ENCODE data around the gene ATP10A.

The ATP10A gene

DNA sequence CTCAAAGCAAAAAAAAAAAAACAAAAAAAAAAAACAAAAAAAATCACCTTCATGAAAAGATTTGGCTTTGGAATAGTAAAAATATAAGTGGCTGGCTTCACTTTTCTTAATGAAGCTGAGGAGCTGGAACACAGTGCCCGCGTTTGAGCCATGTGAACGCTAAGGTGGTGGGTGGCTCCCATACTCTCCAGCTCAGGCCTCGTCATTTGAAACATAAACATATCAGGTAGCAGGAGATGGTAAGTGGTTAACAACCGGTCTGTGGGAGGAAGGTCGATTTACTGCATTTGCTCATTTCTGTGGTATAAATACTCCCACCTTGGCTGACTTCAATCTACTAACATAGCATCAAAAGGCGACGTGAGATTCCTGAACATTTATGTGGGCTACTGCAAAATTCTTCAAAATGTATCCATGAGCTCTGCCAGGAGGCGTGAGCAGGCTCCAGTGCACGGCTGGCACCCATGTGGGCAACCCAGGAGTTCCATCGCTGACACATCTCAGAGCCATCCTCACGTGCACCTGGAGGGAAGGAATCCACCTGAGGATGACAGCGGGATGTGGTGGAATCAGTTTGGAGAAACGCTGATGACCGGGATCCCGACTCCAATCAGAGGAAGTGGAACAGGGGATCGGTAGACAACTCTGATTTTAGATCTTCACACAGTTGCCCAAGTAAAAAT, 157.6 kb downstream of the ATP10A start:
- no peak for DNase-seq (ENCODE audit: low read depth, low spot score)

DNA sequence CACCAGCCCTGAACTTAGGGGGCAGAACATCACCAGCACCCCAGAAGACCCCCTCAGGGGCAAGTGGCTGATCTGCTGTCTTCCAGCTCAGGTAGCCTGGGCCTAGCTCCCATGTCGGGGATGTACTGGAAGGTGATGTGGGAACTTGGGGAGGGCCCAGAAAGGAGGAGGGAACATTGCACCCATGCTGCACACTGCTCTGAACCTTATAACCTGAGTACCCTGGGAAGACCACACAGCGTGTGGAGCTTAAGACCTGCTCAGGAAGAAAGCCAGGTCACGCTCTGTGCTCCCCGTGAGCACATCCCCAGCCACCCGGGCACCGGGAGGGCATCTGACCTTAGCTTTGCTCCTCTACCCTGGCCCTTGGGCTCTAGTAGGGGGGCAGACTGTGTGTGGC, 159.4 kb downstream of the ATP10A start:
- DNase-seq (ENCODE audit: low read depth, low spot score): no peak

DNA sequence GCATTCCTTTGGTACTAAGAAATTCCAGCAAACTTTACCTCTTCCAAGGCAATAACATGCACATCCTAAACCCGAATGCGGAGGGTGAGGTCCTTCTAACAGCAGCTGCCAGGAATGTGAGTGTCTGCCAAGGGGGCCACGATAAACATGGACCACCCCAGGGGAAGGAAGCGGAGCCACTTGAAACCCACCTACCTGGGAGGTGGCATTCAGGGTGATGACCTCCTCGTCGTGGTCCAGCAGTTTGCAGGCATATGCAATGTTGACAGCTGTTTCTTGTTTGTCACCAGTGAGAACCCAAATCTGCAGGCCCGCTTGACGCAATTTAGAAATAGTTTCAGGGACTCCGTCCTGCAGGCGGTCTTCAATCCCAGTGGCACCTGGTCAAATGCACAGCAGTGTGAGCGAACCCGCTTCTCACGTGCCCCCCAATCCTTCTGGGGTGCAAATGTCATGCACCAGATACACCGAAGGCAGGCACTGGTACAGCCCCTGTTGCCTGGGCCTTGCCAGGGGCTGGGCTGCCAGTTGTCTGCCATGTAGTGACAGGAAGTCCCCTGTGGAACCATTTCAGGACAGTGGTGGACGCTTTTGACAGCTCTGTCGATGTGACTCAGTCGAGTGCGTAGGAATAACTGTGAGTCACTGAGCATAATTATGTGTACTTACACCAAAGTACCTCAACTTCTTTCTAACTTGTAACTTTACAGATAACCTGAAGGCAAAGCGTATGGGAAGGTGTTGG, 161.2 kb downstream of the ATP10A start:
- no peak for DNase-seq (ENCODE audit: low read depth, low spot score)

DNA sequence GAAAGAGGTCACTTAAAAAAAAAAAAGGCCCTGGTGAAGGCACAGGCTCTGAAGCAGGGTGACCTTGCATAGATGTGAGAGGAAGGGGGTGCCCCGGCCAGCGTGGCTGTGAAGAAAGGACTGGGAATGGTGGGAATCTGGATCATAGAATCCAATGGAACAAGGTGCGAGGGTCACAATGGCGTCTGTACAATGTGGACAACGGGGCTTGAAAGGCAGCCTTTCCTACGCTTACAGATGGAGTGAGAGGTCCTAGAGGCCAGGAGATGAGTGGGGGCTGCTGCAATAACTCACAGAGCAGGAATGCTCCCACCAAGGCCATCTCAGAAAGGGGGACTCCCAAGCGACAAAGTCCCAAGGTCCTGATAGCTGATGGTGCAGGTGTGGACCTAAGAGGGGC, 162.2 kb downstream of the ATP10A start:
- no peak for DNase-seq (ENCODE audit: low read depth, low spot score)

DNA sequence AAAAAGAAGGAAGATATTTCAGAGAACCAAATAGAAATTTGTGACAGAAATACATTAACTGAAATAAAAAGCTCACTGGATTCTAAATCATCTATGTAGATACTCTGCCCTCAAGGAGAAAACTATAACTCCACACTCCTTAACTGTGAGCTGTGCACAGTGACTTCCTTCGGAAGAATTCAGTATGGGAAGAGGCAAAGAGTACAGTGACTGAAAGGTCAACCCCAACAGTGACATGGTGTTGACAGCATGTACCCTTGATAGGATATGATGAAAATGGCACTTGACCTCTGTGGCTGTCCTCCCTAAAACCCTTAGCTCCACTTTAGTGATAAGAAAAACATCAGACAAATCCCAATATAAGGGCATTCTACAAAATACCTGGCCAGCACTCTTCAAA, 165.5 kb downstream of the ATP10A start:
- DNase-seq (ENCODE audit: low read depth, low spot score): no peak

DNA sequence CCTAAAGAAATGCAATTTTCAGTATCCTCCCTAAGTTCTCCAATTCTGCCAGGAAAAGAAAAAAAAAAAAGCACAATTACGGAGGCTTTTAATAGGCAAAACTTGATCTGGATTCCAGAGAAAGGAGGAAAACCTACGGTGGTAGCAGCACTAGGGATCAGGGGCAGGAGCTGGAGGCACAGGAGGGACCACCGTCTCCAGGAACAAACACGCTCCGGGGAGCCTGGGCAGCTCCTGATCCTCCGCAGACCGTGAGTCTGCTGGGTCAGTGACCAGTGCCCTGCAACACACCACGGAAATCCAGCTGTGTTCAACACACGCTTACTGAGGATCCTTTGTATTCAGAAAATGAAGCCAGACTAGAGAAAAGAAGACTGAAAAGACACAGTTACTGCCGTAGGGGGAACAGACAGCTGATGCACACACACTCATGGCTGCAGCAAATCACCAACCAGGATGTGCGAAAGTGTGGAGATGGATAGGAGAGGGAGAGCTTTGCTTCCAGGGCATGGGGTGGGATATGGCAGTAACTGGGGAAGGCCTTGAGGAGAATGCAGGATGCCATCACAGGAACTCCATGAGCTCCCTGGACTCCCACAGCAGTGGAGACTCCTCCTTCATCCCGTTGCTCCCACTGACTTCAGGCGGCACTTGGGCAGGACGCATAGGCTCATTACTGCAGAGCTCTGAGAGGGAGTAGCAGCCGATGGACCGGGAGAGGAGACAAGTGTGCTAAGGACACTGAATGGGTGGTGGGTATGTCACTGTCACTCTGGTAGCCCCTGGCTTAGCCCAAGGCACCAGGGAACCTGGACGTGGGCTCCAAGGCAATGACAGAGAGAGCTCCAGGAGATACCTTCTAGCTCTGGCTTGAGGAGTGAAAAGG, 167.0 kb downstream of the ATP10A start:
- DNase-seq (ENCODE audit: low read depth, low spot score): no peak

DNA sequence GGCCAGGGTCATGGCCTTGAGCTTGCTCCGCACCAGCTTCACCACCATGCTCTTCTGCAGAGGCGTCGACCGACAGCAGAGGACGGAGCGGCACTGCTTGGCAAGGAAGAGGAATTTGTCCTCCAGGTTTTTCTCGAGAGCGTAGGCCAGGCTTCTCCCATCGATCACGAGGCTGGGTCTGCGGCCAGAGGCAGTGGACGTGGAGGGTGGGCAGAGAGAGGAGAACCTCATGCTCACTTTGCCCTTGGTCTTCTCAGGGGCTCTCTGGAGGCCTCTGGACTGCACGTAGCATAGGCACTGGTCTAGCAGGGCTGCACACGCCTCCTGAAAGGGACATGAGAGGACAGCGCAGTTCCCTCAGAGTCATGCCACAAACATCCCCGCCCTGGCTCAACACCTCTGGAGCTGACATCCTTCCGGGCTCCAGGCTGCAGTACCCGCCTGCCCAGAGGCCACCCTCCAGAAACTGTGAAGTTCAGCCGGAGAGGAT, 168.3 kb downstream of the ATP10A start:
- DNase-seq (ENCODE audit: low read depth, low spot score): no peak

DNA sequence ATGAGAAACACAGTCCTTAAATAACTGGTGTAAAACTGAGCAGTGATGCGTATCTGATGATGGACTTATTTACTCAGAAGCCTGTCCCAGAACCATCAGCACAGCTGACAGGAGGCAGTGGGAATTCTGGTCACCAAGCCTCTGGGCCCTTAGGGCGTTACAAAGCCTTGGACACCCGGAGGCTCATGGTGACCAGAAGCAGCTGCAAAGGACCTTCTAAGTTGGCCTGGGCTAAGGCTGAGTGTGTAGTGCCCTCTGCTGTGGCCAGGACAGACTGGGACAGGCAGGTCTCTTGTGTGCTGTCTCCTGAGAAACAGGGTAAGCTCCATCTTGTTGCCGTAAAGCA, 168.9 kb downstream of the ATP10A start:
- no peak for DNase-seq (ENCODE audit: low read depth, low spot score)

DNA sequence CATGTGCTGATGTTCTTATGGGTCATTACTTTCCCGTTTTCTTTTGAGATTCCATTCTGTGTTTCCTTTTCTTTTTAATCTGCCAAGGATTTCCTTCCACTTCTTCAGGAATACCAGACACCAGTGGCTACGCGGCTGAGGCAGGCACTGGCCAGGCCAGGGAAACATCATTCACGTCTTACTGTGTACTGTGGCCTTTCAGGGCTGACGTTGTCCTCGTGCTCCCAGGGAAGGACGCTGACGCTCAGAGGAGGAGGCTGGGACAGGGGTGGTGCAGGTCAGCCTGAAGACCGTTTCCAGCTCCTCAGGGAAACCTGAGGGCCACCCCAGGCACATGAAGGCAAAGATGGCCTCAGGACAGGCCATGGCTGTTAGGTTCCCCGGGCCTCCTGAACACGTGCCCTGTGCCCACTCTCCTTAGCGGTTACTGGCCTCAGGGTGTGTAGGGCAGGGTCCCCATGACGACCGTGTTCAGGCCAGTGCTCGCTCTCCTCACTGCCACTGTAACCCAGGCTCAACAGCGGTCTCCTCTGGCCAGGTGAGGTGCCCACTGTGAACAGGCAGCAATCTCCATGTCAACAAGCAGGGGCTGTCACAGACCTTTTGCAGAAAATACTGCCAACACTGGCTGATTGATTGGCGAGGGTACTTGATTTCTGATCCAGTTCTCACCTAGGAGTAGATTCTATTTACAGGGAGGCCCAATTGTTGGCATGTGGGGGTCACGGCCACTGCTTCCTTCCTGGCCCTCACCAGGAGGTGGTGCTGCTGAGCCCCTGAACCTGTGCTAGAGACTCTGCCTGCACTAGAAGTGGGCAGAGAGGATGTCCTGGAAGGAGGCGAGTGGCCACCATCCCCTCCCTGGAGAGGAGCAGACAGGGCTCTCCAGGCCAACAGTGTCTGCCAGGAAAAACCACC, 169.5 kb downstream of the ATP10A start:
- DNase-seq (ENCODE audit: low read depth, low spot score): no peak

DNA sequence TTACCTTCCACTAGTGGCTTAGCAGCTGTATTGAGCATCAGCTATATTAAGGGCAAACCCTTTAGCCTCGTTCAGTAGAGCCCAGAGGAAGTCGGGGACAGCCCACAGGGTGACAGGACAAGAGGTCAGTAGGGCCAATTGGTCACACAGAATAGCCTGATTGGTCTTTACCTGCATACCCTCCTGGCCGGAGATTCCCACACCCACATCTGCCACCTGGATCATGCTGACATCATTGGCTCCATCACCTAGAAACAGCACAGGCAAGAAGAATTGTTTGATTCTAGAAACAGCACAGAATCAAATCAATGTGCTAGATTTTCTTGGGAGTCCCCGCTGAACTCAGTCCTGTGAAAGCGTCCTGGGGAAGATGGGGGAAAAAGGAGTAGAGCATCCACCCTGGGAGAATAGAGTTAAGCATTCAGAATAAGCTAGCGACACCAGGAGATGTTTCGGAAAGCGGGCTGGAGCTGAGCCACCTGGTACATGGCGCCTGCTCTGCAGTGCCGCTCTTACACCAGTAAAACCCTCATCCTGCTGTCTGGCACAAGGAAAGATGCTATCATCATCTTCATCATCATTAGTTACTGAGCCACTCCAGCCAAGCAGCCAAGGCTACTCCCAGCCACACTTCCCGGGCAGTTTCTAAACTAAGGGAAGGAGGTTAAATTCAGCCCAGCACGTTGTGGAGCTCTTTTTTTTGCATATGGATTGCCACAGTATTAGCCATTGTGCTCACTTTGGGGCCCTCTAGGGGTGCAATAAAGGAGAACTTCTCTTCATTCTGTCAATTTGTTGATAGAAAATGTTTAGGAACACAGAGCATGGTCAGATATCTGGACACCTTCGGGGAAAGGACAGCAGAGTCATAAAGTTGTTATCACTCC, 171.3 kb downstream of the ATP10A start:
- no peak for DNase-seq (ENCODE audit: low read depth, low spot score)

DNA sequence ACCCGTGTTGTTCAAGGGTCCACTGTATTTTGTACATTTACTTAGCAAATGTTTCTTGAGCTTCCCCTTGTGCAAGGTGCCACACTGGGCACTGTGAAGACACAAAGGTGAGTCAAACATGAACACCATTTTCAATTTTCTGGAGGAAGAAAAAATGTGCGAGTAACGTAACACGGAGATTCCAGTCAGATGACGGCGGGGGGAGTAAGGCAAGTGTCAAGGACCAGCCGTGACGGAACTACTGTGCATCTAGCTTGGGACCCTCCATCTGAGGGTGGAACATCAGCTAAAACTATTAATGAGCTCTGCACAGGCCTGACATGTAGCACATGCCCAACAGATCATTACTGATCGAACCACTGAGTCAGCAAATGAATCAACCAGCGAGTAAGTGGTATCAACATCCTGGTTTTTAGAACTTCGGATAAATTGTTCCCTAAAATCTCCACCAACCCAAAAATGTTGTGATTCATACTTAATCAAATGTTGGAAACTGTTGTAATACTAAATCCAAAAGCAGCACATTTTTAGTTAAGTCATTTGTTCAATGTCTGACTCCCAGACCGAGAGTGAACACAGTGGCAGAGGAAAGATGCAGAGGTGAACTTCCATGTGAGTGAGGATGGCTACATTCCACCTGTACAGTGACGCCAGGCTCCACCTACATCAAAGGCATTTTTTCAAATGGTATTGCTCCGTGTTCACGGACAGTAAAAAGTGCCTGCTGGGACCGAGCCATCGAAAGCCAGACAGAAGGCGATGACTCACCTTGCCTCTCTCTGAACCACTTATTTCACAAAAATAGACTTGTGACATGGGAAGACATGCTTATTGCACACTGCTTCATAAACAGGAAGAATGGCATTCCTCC, 172.2 kb downstream of the ATP10A start:
- DNase-seq (ENCODE audit: low read depth, low spot score): no peak

DNA sequence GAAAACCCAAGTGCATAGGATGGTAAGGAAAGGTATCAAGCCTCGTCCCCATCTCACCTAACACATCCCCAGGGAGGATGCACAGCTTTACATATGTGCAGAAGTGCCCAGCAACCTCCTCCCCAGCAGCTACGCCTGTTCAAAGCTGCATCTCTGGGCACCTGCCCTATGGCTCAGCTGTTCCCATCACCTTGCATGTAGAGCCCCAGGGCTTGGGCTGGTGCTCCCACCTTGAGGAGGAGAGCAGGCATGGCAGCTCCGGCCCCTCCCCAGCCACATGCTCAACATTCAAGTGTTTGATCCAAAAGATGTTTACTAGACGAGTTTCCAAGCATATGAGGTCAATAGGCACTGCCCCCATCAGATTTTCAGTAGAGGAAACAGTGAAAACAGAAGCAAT, 173.5 kb downstream of the ATP10A start:
- DNase-seq (ENCODE audit: low read depth, low spot score): no peak

DNA sequence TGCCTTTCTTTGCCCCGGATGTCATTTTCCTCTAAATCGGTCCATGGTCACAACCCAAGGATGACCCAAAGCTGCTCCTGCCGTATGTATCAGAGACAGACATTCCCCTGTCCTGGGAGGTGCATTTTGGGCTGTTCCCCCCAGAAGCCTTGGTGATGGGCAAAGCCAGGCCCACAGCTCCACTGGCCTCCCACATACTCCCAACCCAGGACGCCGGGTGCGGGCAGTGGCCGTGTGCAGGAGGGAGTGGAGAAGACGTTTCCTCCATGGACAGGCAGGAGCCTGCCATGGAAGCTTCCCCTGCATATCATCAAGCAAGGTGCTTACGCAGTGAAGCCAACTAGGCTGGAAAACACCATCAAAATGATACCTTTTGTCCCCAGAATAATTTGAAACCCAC, 175.0 kb downstream of the ATP10A start:
- no peak for DNase-seq (ENCODE audit: low read depth, low spot score)

DNA sequence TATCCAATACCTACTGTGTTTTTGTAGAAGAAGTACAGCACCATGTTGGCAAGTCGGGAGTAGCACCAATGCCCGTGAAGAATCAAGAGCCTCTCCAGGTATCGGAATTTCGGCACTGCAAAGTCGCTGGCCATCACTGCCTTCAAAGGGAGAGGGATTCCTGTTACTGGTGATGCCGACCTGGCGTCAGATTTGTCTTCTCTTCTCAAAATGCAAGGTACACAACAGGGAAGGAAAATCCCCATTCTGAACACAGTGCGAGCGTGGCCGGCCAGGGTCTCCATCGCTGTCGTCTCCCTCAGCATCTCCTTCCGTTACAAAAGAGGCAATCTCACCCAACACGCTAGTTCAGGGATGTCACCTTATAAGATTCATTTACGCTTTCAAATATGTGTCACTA, 175.4 kb downstream of the ATP10A start:
- no peak for DNase-seq (ENCODE audit: low read depth, low spot score)

DNA sequence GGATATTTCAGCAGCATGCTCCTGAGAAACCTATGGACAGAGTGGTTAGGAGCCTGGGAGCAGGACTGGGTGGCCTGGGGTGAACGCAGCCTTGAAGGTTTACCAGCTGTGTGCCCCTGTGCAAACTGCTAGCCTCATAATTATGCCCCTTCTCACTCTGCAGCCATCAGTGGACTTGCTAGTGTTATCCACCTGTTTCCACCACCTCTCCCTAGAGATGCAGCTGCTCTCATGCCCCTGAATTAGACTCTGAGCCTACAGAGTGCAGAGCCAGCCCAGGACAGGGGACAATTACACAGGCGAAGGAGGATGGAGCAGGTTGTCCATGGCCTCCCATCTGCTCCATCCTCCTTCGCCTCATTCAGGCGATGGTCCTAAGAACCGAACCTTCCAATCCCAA, 175.9 kb downstream of the ATP10A start:
- no peak for DNase-seq (ENCODE audit: low read depth, low spot score)

DNA sequence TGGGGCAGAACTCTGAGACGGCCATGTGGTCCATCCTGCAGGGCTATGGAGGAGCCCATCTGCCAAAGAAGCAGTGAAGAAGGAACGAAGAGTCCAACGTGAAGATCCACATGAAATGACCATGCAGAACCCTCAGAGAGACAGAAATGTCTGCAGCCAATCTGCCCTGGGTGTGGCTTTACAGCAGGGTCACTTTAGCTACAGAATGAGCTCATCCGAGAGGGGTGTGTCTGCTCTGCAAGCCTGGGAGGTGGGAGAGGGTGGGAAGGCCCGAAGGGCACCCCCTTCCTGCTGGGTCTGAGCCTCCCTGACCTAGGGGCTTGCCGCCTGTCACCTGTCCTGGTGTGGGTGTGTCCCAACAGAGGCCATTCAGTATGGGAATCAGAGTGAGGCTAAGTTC, 176.3 kb downstream of the ATP10A start:
- no peak for DNase-seq (ENCODE audit: low read depth, low spot score)

DNA sequence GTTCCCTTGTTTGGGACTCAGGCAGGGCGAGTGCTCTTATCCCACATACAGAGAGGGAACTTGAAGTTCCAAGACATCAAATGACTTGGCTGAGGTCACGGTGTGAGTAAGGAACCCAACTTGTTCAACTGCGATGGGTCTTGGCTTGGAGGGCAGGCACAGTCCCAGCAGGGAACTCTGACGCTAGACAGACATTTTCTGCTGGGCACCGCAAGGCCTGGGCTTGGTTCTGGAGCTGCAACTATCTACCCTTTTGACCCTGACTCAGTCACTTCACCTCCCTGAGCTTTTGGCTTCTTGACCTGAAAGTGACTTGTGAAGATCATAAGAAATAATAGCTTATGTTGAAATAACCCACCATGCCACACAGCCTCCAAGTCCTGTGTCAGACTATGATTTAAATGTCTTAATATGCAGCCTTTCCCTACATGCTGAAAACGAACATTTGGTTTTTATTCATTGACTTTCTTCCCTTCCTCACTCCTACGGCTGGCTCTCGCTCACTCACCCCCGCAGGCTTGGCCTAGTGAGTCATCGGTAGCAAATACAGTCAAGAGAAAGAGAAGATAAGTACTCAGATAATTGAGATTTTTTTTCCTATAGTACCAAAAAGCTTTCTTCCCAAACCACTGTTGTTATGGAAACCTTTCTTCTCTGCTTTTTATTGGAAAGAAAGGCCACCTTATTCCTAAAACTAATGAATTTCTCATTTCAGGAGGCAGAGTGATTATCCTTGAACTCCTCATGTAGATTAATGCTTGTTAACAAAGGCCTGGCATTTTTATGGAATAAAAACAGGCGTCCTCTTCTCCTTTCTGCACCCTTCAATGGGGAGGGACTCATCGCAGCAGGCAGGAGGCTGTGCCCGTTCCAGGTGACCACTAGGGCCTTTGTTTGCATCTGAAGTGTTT, 178.4 kb downstream of the ATP10A start:
- no peak for DNase-seq (ENCODE audit: low read depth, low spot score)

DNA sequence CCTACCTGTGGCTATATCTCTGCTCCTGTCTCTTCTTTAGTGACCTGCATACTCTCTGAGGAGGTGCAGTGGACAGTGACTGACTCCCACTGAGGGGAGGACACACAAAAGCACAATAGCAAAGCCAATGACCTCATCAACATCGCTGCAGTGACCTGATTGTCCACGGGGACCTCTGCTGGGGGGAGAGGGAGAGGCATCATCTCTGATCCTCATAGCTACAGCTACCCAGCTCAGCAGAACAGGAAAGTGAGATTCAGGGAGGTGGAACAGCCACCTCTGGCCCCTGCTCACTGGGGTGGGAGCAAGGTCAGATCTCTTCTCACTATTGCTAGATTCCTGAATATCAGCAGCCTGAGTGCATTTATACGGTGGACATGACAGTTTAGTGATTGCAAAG, 179.2 kb downstream of the ATP10A start:
- no peak for DNase-seq (ENCODE audit: low read depth, low spot score)

Data from activated CD4-positive, CD25-positive, alpha-beta regulatory T cell treated with anti-CD3 and anti-CD28 coated beads, Interleukin-2, amount 50 U/mL, for 16 hours (primary cell).